ENCODE data around the gene GK. TPM values are rescaled to one million over a fixed set of nuclear protein-coding genes. Genes with fewer than 3 reads are reported as not detected.
"Not testable (repeated sequence)": the region's sequence is repeated elsewhere in the genome, so short reads cannot be mapped to it uniquely, and the experiment has no call there.

The GK gene
- total RNA-seq, 1 donor from 2014 or later: 14.2 TPM

DNA sequence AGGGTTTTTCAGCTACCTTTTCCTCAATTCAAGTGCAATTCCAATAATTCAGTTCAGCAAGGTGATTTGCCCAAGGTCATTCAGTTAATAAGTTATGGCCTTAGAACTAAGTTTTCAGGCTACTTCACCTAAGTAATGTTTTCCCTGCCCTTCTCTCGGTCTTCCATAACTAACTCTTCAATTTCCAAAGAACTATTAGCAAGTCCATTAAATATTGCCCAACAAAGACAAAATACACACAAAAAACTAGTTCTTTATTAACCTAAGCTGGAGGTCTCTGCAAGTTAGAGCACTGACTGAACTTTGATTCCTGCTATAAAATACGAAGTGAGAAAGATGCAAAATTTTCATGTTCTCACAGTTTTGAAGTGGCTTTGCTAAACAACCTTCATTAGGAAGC lies 26.8 kb upstream of the GK start:
- Histone ChIP-seq H3K4me3 (no peak overlapping the region), H3K27ac (no peak overlapping the region), H3K9me3 (peaks cover 0 to 7% of the 10 kb centered on the region in 2 donors), H3K27me3 (no peaks in the 10 kb centered on the region), H3K36me3 (no peaks in the 10 kb centered on the region), H3K4me1 (no peaks in the 10 kb centered on the region)
- no peak for DNase-seq (ENCODE audit: low spot score in 2 of 2)
- intact Hi-C loops (cut with DNase I): no loop called here
- TF ChIP-seq, protein P1, sequence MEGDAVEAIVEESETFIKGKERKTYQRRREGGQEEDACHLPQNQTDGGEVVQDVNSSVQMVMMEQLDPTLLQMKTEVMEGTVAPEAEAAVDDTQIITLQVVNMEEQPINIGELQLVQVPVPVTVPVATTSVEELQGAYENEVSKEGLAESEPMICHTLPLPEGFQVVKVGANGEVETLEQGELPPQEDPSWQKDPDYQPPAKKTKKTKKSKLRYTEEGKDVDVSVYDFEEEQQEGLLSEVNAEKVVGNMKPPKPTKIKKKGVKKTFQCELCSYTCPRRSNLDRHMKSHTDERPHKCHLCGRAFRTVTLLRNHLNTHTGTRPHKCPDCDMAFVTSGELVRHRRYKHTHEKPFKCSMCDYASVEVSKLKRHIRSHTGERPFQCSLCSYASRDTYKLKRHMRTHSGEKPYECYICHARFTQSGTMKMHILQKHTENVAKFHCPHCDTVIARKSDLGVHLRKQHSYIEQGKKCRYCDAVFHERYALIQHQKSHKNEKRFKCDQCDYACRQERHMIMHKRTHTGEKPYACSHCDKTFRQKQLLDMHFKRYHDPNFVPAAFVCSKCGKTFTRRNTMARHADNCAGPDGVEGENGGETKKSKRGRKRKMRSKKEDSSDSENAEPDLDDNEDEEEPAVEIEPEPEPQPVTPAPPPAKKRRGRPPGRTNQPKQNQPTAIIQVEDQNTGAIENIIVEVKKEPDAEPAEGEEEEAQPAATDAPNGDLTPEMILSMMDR (IDR thresholded peaks at IDR 0.05): no peak

DNA sequence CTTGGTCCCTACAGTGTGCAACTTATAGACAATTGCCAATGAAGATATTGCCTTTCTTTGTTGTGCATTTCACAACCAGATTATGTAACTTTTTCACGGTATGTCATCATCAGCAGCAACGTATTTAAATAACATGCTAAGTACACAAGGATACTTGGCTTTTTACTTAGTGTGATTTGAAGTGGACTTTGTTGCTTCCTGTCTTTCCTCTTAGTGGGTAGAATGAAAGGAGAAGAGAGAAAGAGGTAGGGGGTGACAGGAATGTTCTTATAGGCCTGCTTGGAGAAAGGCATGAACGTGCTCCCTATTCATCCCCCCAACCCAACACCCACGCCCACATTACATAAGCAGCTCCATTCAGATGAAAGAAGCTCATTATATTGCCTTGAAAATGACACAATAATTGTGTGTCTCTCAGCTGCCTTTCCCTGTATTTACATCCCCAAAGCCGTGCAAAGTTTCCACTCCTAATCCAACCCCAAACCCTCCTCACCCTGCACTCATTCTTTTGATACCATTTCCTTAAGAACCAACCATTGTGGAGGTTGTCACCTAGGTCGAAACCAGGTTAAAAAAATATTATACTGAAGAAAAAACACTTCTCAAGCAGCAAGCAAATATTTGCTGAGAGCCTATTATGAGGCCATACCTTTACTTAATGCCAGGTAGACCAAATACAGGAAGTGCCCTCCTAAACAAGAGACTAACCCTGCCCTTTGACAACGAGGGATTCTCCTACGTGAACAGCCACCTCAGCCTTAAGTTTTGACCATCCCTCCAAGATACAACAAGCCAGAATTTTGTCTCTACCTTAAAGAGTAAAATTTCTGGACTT lies 25.2 kb upstream of the GK start:
- no peaks in the 10 kb centered on the region for H3K9me3 ChIP-seq
- DNase-seq (ENCODE audit: low spot score in 2 of 2): no peak
- no peaks in the 10 kb centered on the region for H3K27me3 ChIP-seq
- H3K36me3 ChIP-seq: no peaks in the 10 kb centered on the region
- intact Hi-C loops (cut with DNase I): no loop called here
- no peak overlapping the region for H3K4me3 ChIP-seq
- H3K27ac ChIP-seq: no peak overlapping the region
- TF ChIP-seq, protein P1 (IDR thresholded peaks at IDR 0.05): no peak
- no peaks in the 10 kb centered on the region for H3K4me1 ChIP-seq

DNA sequence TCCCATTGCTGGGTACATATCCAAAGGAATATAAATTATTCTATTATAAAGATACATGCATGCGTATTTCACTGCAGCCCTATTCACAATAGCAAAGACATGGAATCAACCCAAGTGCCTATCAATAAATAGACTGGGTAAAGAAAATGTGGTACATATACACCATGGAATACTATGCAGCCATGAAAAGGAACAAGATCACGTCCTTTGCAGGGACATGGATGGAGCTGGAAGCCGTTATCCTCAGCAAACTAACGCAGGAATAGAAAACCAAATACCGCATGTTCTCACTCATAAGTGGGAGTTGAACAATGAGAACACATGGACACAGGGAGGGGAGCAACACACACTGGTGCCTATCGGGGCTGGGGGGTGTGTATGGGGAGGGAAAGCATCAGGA lies 19.2 kb upstream of the GK start:
- intact Hi-C loops (cut with DNase I): not testable (repeated sequence)

DNA sequence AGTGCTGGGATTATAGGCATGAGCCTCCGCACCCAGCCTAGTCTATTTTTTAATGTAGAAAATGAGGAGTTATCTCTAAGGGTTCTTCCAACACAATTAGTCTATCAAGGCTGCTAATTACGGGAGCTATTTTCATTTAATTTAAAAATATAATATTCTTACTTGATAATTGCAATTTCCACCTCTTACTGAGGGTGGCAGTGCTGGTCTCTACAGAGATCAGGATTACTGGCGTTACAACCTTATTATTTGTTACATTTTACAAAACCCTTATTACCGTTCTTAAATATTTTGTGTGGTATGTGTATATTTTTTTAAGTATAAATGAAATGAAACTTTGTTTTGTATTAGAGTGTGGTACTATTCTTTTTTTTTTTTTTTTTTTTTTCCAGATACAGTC lies 17.6 kb upstream of the GK start:
- TF ChIP-seq, protein P1 (IDR thresholded peaks at IDR 0.05): peak in 1 of 3 experiments; percentile 13
- H3K4me3 ChIP-seq: no peak overlapping the region
- no peaks in the 10 kb centered on the region for H3K36me3 ChIP-seq
- intact Hi-C loops (cut with DNase I): no loop called here
- no peaks in the 10 kb centered on the region for H3K9me3 ChIP-seq
- H3K4me1 ChIP-seq: no peaks in the 10 kb centered on the region
- no peak overlapping the region for H3K27ac ChIP-seq
- no peaks in the 10 kb centered on the region for H3K27me3 ChIP-seq
- no peak for DNase-seq (ENCODE audit: low spot score in 2 of 2)

More for the DNA sequence above, 19.2 kb upstream of the GK start:
- H3K27me3 ChIP-seq; H3K27ac ChIP-seq; H3K4me1 ChIP-seq; H3K36me3 ChIP-seq; DNase-seq (ENCODE audit: low spot score in 2 of 2); H3K4me3 ChIP-seq; H3K9me3 ChIP-seq: not testable (repeated sequence)

DNA sequence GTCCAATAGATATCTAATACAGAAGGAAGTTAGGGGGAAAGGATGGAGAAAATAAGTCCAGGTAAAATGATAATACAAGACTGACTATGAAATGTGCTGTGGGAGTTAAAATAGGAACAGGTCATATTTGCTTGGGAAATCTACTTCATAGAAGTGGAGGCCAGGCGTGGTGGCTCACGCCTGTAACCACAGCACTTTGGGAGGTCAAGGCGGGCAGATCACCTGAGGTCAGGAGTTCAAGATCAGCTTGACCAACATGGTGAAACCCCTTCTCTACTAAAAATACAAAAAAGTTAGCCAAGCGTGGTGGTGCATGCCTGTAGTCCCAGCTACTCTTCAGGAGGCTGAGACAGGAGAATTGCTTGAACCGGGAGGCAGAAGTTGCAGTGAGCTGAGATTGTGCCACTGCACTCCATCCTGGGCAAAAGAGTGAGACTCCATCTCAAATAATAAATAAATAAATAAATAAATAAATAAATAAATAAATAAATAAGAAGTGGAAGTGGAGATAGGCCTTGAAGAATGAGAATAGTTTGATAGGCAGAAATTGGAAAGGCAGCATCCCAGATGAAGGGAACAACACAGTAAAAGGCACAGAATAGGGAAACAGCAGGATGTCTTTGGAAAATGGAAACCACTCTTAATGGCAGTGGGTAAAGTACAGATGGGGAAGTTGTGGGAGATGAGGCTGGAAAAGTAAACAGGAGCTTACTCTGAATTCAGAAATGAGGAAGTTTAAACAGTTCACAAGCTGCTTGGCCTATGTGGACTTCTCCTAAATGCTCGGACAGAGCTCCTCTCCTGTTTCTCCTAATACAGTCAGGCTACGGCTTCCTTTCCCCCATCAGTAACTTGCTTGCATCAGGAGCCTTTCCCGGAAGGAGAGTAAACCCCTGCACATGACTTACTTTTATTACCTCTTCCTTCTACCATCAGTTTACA lies 15.1 kb upstream of the GK start:
- Histone ChIP-seq H3K9me3 (no peaks in the 10 kb centered on the region), H3K4me3 (no peak overlapping the region), H3K27ac (no peak overlapping the region), H3K27me3 (no peaks in the 10 kb centered on the region), H3K4me1 (no peaks in the 10 kb centered on the region), H3K36me3 (no peaks in the 10 kb centered on the region)
- no peak for DNase-seq (ENCODE audit: low spot score in 2 of 2)
- intact Hi-C loops (cut with DNase I): no loop called here
- TF ChIP-seq, protein P1 (IDR thresholded peaks at IDR 0.05): no peak

DNA sequence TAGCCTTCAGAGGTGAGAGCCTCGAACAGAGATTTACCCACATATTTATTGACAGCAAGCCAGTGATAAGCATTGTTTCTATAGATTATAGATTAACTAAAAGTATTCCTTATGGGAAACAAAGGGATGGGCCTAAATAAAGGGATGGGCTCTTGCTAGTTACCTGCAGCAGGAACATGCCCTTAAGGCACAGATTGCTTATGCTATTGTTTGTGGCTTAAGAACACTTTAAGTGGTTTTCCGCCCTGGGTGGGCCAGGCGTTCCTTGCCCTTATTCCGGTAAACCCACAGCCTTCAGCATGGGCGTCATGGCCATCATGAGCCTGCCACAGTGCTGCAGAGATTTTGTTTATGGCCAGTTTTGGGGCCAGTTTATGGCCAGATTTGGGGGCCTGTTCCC lies 13.5 kb upstream of the GK start:
- H3K4me3 ChIP-seq; intact Hi-C loops (cut with DNase I); H3K36me3 ChIP-seq; H3K27ac ChIP-seq; H3K4me1 ChIP-seq; DNase-seq (ENCODE audit: low spot score in 2 of 2); H3K9me3 ChIP-seq; H3K27me3 ChIP-seq: not testable (repeated sequence)
